Mucosa of rectum (tissue), 2 donors: ENCODE results near the gene OPRM1.

Experiments
- H3K27ac ChIP-seq, 2 donors: one replicate each; pipeline ENCODE4 v1.7.0; 2013; ENCODE audit warnings: inconsistent platforms in 2 of 2, low read depth in 2 of 2, low read length in 2 of 2
- H3K27me3 ChIP-seq, 2 donors: one replicate each; pipeline ENCODE4 v1.7.0; 2013; ENCODE audit warnings: low read length in 2 of 2; ENCODE audit not compliant: control insufficient read depth in 2 of 2, insufficient read depth in 2 of 2
- H3K36me3 ChIP-seq, 2 donors: one replicate each; pipeline ENCODE4 v1.7.0; 2013; ENCODE audit warnings: low read length in 2 of 2; ENCODE audit not compliant: control insufficient read depth in 2 of 2, insufficient read depth in 2 of 2
- H3K4me1 ChIP-seq, 2 donors: one replicate each; pipeline ENCODE4 v1.7.0; 2013; ENCODE audit warnings: low read length in 2 of 2, mild to moderate bottlenecking in 1 of 2; ENCODE audit not compliant: control insufficient read depth in 2 of 2, insufficient read depth in 2 of 2
- H3K4me3 ChIP-seq, 2 donors: one replicate each; pipeline ENCODE4 v1.7.0; 2013; ENCODE audit warnings: low read length in 2 of 2
- H3K9ac ChIP-seq, 2 donors: one replicate each; pipeline ENCODE4 v1.7.0; 2013; ENCODE audit warnings: low read length in 2 of 2, low read depth in 1 of 2, mild to moderate bottlenecking in 1 of 2
- H3K9me3 ChIP-seq, 2 donors: one replicate each; pipeline ENCODE4 v1.7.0; 2013; ENCODE audit warnings: low read length in 2 of 2; ENCODE audit not compliant: control insufficient read depth in 2 of 2
- donor health status: healthy.
- donor health status: Normal muscosa, but diverticular disease.

The OPRM1 gene

DNA sequence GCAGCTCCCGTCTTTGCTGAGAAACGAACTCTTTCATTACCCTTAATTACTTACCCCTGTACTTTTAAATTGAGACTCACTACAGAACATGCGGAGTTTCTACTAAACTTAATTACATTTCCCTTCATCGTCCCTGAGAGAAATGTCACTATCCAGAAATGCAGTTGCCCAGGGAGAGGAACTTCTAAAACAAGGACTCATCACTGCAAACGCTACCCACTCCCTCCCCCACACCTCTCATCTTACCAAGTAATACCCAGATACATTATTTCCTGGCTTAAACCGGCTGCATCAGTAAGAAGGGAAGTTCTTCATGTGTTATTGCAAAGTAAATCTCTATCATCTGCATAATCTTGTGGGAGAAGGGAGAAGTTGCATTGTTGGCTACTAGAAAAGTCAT, 179.3 kb downstream of the OPRM1 start:
- Histone ChIP-seq H3K4me1 (no peaks in the 10 kb centered on the region), H3K27me3 (no peaks in the 10 kb centered on the region), H3K27ac (no peak overlapping the region), H3K36me3 (no peaks in the 10 kb centered on the region), H3K9ac (no peak overlapping the region), H3K4me3 (no peak overlapping the region), H3K9me3 (no peaks in the 10 kb centered on the region)

DNA sequence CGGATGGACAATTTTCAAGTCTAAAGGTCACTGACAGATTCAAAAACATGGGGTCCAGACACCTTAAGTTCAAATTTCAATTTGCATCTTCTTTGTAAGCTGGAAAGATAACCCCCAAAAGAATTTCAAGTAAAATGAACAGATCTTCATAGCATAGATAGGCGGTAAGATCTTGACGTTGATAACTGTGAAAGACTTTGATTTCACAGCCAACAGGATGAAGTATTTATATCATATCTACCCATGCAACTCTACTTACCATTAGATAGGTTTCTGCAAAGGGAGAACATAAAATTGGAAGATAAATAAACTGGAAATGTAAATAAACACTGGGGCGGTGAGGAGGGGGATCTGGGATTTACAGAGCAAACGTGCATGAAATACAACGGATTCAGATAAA, 179.7 kb downstream of the OPRM1 start:
- Histone ChIP-seq H3K36me3 (no peaks in the 10 kb centered on the region), H3K4me1 (no peaks in the 10 kb centered on the region), H3K9ac (no peak overlapping the region), H3K4me3 (no peak overlapping the region), H3K27me3 (no peaks in the 10 kb centered on the region), H3K9me3 (no peaks in the 10 kb centered on the region), H3K27ac (no peak overlapping the region)

DNA sequence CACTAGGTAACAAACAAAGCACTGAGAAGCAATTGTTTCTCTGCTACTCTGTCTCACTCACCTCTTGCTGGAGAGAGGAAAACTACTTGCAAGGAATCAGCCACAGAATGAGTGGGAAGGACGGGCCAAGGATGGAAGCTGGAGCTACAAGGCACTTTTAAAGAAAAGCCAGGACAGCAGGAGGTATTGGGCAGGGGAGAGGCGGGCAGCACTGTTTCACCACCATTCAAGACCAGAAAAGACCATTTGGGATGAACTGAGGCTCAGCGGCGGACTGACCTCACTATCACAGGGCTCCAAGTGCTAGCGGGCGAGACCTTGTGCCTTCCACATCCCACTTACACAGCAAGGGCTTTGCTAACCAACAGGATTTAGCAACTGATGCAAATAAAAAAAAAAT, 180.2 kb downstream of the OPRM1 start:
- Histone ChIP-seq H3K36me3 (no peaks in the 10 kb centered on the region), H3K4me3 (no peak overlapping the region), H3K4me1 (no peaks in the 10 kb centered on the region), H3K27ac (no peak overlapping the region), H3K9me3 (no peaks in the 10 kb centered on the region), H3K27me3 (no peaks in the 10 kb centered on the region), H3K9ac (no peak overlapping the region)

DNA sequence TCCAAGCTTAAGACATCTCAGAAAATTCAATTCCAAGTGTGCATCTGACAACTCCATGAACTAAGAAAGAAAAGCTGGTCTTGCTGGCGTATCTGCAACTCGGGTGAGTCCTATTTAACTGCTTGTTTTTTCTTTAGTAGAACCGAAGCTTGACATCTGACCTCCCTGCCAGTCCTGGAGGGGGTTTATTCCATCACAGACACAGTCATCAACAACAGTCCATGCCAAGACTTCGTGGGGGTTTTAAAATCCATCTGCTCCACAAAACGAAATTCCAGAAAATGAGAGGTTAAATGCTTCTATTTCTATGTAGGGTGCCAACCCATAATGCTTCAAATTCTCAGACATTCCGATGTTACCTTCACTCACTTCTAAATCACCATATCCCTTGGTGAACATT, 183.7 kb downstream of the OPRM1 start:
- H3K4me1 ChIP-seq: no peaks in the 10 kb centered on the region
- no peak overlapping the region for H3K4me3 ChIP-seq
- H3K36me3 ChIP-seq: no peaks in the 10 kb centered on the region
- no peaks in the 10 kb centered on the region for H3K27me3 ChIP-seq
- no peak overlapping the region for H3K27ac ChIP-seq
- H3K9ac ChIP-seq: no peak overlapping the region
- H3K9me3 ChIP-seq: no peaks in the 10 kb centered on the region

DNA sequence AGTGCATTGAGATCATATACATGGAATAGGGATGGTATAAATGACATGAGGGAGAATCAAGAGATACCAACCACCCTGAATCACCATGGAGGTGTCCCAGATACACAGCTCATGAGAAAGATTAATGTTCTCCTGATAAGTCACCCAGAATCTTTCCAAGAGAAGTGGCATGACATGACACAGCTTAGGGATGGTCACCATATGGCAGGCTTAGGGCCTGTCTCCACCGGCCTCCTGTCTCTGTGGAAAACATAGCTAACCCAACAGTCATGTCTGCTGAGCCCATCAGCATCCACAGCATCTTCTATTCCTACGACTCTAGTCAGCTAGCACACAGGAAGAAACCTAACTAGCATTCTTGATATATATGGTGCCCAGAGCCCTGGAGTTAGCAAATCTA, 184.3 kb downstream of the OPRM1 start:
- Histone ChIP-seq H3K9ac (no peak overlapping the region), H3K36me3 (no peaks in the 10 kb centered on the region), H3K4me1 (no peaks in the 10 kb centered on the region), H3K9me3 (no peaks in the 10 kb centered on the region), H3K4me3 (no peak overlapping the region), H3K27ac (no peak overlapping the region), H3K27me3 (no peaks in the 10 kb centered on the region)

DNA sequence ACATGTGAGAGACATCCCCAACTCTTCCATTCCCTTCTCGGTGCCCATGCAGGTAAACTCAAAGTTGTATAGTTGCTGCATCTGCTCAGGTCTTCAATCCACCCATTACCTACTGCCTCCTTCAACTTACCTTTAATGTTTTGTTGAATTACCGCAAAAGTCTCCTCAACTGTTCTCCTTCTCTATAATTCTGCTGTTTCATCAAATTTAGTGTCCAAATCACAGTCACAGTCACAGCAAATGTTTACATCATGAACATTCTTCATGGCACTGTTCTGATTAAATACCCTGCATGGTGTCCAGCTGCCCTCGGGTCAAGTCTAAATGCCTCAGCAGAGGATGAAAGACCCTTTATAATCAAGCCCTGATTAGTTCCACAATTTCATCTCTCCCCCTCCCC, 187.4 kb downstream of the OPRM1 start:
- Histone ChIP-seq H3K36me3 (no peaks in the 10 kb centered on the region), H3K4me3 (no peak overlapping the region), H3K4me1 (no peaks in the 10 kb centered on the region), H3K9me3 (no peaks in the 10 kb centered on the region), H3K27me3 (no peaks in the 10 kb centered on the region), H3K9ac (no peak overlapping the region), H3K27ac (no peak overlapping the region)

DNA sequence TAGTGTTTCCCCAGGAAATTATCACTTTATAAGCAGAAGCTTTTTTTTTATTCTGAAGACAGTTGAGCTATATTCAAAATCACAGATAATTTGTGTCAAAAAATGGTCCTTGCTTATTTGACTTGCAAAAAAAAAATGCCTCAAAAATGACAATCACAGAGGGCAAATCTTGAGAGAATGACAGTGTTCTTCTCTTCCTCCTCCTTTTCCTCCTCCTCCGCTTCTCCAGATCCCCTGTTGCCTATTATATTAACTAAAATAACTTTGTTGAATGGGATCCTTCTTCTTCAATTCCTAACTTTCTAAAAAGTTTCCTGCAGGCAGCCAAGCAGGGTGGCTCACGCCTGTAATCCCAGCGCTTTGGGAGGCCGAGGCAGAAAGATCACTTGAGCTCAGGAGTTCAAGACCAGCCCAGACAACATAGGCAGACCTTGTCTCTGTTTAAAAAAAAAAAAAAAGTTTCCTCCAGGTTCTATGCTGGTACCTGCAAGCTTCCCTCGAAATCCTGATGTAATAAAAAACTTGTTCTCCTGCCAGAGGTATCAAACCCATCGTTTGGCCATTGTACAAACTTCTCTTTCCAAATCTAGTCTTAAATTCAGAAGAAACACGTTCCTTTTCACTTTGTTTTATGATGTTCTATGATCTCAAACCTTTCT, 189.0 kb downstream of the OPRM1 start:
- no peaks in the 10 kb centered on the region for H3K27me3 ChIP-seq
- H3K27ac ChIP-seq: no peak overlapping the region
- no peaks in the 10 kb centered on the region for H3K36me3 ChIP-seq
- no peak overlapping the region for H3K9ac ChIP-seq
- H3K9me3 ChIP-seq: no peaks in the 10 kb centered on the region
- no peaks in the 10 kb centered on the region for H3K4me1 ChIP-seq
- H3K4me3 ChIP-seq: no peak overlapping the region

DNA sequence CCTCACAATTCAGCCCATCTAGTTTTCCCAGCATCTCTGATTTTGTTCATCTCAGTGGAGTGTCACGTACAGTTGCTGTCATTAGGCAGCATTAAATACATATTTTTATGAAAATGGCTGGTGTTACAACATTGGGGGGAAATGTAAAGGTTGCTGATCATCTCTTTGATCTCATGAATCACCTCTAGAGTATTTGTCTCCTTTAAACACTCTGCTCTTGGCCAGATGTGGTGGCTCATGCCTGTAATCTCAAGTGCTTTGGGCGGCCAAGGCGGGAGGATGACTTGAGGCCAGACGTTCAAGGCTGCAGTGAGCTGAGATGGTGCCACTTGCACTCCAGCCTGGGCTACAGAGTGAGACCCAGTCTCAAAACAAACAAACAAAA, 189.5 kb downstream of the OPRM1 start:
- peaks cover 0 to under 1% of the 10 kb centered on the region in 2 donors for H3K4me1 ChIP-seq
- H3K9me3 ChIP-seq: no peaks in the 10 kb centered on the region
- no peaks in the 10 kb centered on the region for H3K27me3 ChIP-seq
- H3K36me3 ChIP-seq: no peaks in the 10 kb centered on the region
- H3K9ac ChIP-seq: no peak overlapping the region
- H3K4me3 ChIP-seq: no peak overlapping the region
- no peak overlapping the region for H3K27ac ChIP-seq

DNA sequence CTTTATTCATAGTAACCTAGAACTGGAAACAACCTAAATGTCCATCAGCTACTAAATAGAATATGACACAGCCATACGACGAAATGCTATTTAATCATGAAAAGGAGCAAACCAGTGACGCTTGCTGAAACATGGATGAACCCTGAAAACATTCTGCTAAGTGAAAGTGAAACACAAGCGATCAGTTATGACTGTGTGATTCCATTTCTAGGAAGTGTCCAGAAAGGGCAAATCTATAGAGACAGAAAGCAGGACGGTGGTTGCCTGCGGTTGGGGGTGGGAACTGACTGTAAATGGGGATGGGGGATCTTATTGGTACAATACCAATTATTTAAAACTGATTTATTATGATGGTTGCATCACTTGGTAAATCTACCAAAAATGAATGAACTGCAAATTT, 190.7 kb downstream of the OPRM1 start:
- Histone ChIP-seq H3K4me1 (peaks cover 0 to 4% of the 10 kb centered on the region in 2 donors), H3K36me3 (no peaks in the 10 kb centered on the region), H3K9me3 (no peaks in the 10 kb centered on the region), H3K27ac (no peak overlapping the region), H3K4me3 (peak overlapping the region in 1 of 2 donors; percentile 42), H3K27me3 (no peaks in the 10 kb centered on the region), H3K9ac (no peak overlapping the region)

DNA sequence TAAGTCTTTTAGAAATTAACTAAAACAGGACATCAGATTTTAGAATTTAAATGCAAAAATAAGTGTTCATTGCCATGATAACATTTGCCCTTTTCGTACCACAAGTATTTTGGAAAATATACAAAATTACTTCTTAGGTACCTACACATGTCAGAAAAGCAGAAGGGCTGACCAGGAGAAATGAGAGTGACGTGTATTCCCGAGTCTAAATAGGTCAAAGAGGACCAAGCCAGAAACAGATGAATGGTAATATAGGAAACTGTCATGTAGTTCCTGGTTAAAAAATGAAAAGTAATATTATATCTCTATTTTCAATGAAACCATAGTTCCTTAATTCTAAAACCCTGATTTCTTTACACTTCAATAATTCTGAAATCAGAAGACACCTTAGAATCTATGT, 191.4 kb downstream of the OPRM1 start:
- Histone ChIP-seq H3K4me1 (peaks cover 0 to 4% of the 10 kb centered on the region in 2 donors), H3K27ac (no peak overlapping the region), H3K9me3 (no peaks in the 10 kb centered on the region), H3K9ac (no peak overlapping the region), H3K36me3 (no peaks in the 10 kb centered on the region), H3K27me3 (no peaks in the 10 kb centered on the region), H3K4me3 (no peak overlapping the region)
